Thoracic aorta (tissue), 2 donors: ENCODE measurements around the gene ZFPM1. TPM values are rescaled to one million over a fixed set of nuclear protein-coding genes. Genes with fewer than 3 reads are reported as not detected.

Source experiments
- ATAC-seq: fragments of 150-250 bp; one replicate; pipeline ENCODE4 v1.8.0; 2017; ENCODE audit warnings: low read depth; ENCODE audit not compliant: insufficient number of reproducible peaks, low FRiP score
- DNase-seq: peaks from one replicate; pipeline ENCODE4 v3.0.0-alpha.2; 2020; ENCODE audit warnings: low spot score
- H3K27ac ChIP-seq, 2 donors: fragments of 200-600 bp; sonication (generic); 1 replicate in 1 of 2; 2 replicates in 1 of 2; pipeline ENCODE4 v1.5.1; 2016; ENCODE audit warnings: mild to moderate bottlenecking in 2 of 2, moderate library complexity in 2 of 2
- H3K27me3 ChIP-seq: fragments of 200-600 bp; sonication (generic); replicated peaks from 2 replicates; pipeline ENCODE4 v1.6.0; 2016; ENCODE audit warnings: mild to moderate bottlenecking; ENCODE audit not compliant: insufficient read depth
- H3K36me3 ChIP-seq: fragments of 200-600 bp; sonication (generic); one replicate; pipeline ENCODE4 v1.5.1; 2016
- H3K4me1 ChIP-seq, 2 donors: fragments of 200-600 bp; sonication (generic); 1 replicate in 1 of 2; 2 replicates in 1 of 2; pipeline versions ENCODE4 v1.5.1 to v1.6.0; 2016; ENCODE audit warnings: low read depth in 2 of 2, mild to moderate bottlenecking in 1 of 2; ENCODE audit not compliant: control insufficient read depth in 1 of 2
- H3K4me3 ChIP-seq: fragments of 200-600 bp; sonication (generic); 2 replicates; pipeline ENCODE4 v1.5.1; 2016; ENCODE audit warnings: mild to moderate bottlenecking
- H3K9me3 ChIP-seq: fragments of 200-600 bp; sonication (generic); 2 replicates; pipeline ENCODE4 v1.5.1; 2016
- total RNA-seq, 2 donors: library from RNA; depleted of rRNA; stranded (reverse); fragments of >200 nt; gene quantifications; one replicate each; pipeline versions ENCODE4 v1.1.0 to v1.2.3, GENCODE V29; 2016
- TF ChIP-seq, protein P1 (sequence below): fragments of 200-600 bp; sonication (generic); IDR thresholded peaks from one replicate; pipeline ENCODE4 v1.5.1; 2019; ENCODE audit warnings: antibody characterized with exemption

ZFPM1 gene
- total RNA-seq, 2 donors from 2014 or later: 1.8 to 2.5 TPM

DNA sequence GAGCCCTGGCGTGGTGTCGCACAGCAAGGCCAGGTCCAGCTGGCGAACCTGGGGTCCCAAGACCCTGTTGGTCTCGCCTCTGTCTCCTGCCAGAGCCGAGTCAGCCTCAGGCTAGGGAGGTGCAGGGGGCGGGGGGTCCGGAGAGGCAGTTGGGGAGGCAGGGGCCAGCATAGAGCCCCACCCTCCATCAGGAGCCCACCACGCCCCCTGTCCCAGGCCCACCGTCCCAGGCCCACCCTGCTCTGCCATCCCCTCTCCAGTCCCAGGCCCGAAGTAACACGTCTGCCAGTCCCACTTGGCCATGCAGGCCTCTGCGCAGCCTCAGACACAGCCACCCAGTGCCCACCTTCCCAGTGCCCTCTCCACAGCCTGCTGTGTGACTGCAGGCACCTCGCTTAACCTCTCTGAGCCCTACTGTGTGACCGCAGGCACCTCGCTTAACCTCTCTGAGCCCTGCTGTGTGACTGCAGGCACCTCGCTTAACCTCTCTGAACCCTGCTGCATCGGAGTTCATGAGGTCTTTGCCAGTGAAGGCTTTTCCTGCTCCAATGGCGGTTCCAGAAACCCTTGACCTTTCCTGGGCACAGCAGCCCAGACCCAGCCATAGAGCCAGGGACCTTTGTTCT lies 41.0 kb upstream of the ZFPM1 start:
- Histone ChIP-seq H3K27ac (no peak overlapping the region), H3K4me1 (no peaks in the 10 kb centered on the region), H3K27me3 (no peaks in the 10 kb centered on the region), H3K4me3 (no peak overlapping the region), H3K9me3 (no peaks in the 10 kb centered on the region), H3K36me3 (no peaks in the 10 kb centered on the region)
- TF ChIP-seq, protein P1, sequence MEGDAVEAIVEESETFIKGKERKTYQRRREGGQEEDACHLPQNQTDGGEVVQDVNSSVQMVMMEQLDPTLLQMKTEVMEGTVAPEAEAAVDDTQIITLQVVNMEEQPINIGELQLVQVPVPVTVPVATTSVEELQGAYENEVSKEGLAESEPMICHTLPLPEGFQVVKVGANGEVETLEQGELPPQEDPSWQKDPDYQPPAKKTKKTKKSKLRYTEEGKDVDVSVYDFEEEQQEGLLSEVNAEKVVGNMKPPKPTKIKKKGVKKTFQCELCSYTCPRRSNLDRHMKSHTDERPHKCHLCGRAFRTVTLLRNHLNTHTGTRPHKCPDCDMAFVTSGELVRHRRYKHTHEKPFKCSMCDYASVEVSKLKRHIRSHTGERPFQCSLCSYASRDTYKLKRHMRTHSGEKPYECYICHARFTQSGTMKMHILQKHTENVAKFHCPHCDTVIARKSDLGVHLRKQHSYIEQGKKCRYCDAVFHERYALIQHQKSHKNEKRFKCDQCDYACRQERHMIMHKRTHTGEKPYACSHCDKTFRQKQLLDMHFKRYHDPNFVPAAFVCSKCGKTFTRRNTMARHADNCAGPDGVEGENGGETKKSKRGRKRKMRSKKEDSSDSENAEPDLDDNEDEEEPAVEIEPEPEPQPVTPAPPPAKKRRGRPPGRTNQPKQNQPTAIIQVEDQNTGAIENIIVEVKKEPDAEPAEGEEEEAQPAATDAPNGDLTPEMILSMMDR: no peak
- ATAC-seq (no peak), DNase-seq (no peak)

DNA sequence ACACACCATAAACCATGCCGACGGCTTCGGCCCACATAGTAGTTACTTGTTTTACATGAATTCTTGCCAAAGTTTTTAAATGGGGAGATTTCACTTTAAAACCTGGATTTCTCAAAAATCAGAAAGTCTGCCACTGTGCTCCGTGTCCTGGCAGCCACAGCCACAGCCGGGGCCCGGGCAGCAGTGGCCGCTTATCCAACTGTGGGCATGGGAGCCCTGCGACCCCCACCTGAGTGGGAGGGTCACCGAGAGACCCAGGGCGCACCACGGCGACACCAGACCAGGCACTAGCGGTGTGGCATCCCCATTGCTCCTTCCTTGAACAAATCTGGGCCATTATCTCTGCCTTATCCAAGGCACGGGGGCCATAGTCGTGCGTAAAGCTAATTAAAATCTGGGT lies 40.3 kb upstream of the ZFPM1 start:
- no peaks in the 10 kb centered on the region for H3K4me1 ChIP-seq
- no peaks in the 10 kb centered on the region for H3K27me3 ChIP-seq
- no peaks in the 10 kb centered on the region for H3K36me3 ChIP-seq
- DNase-seq: no peak
- TF ChIP-seq, protein P1: no peak
- no peak overlapping the region for H3K27ac ChIP-seq
- H3K4me3 ChIP-seq: no peak overlapping the region
- ATAC-seq: no peak
- no peaks in the 10 kb centered on the region for H3K9me3 ChIP-seq

DNA sequence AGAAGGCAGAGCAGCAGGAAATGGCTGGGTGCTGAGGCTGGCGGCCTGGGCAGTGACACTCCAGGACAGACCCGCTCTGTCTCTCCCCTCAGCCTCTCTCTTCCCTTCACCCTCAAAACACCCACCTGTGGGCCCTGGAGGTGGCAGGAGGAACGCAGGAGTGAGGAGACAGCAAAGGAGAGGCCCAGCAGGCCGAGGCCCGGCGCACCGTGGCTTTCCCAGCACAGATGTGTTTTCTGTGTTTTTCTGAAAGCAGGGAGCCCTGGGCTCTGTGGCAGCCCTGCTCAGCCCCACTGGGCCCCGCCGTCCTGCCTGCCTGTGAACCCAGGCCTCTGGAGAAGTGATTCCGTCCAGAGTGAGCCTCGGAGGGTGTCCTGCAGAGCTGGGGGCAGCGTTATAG lies 39.8 kb upstream of the ZFPM1 start:
- no peak overlapping the region for H3K4me3 ChIP-seq
- no peak for ATAC-seq
- no peaks in the 10 kb centered on the region for H3K27me3 ChIP-seq
- no peaks in the 10 kb centered on the region for H3K4me1 ChIP-seq
- TF ChIP-seq, protein P1: no peak
- no peak overlapping the region for H3K27ac ChIP-seq
- no peak for DNase-seq
- no peaks in the 10 kb centered on the region for H3K9me3 ChIP-seq
- H3K36me3 ChIP-seq: no peaks in the 10 kb centered on the region

DNA sequence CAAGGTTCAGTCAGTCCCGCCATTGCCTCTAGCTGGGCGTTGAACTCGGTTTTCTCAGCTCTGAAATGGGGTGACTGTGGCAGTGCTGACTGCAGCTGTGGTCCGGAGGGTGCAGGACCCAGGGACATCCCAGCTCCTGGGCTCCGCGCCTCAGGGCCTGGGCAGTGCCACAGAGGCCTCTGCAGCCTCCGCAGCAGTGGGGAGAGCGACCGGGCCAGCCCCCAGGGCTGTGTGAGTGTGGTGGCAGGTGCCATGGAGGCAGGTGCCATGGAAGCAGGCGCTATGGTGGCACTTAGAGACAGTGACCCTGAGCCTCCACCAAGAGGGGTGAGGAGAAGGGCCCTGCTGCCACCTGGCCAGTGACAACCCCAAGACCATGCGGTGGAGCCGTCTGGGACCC lies 39.4 kb upstream of the ZFPM1 start:
- H3K27ac ChIP-seq: no peak overlapping the region
- no peaks in the 10 kb centered on the region for H3K4me1 ChIP-seq
- ATAC-seq: no peak
- no peaks in the 10 kb centered on the region for H3K27me3 ChIP-seq
- TF ChIP-seq, protein P1: no peak
- H3K4me3 ChIP-seq: no peak overlapping the region
- no peaks in the 10 kb centered on the region for H3K36me3 ChIP-seq
- no peak for DNase-seq
- H3K9me3 ChIP-seq: no peaks in the 10 kb centered on the region

DNA sequence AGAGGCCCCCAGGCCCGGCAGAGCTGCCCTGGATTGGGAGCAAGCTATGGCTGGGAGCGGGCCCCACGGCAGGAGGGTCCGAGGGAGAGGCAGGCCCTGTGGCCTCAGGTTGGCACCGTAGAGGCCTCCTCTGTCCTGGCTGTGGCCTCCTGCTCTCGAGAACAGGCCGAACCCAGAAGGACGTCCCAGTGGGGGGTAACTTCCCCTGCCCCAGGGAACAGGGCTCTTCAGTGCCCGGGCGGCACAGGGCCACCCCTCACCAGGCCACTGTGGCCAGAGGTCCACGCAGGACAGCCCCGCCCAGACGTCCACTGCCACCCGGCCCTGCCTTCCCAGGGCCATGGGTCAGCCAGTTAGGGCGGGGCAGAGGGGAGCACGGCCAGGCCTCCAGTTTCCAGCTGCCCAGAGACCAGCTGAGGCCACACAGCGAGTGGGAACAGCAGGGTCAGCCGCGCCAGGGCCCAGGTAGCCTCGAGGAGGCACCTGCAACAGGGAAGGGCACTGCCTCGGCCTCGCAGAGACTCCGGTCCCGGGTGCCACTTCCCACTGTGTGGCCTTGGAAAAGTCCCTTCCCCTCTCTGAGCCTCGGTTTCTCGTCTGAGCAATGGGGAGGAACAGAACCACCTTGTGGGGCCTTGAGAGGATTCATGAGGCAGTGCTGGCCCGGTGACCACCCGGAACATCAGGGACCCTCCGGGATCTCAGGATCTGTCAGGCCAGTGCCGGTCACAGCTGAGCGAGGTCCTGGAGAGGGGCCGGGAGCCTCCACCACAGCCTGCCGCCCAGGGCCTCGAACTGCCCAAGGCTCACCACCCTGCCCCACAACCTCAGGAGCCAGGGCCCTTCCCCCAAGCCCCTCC lies 38.3 kb upstream of the ZFPM1 start:
- Histone ChIP-seq H3K4me1 (no peaks in the 10 kb centered on the region), H3K4me3 (no peak overlapping the region), H3K27ac (no peak overlapping the region), H3K9me3 (no peaks in the 10 kb centered on the region), H3K36me3 (no peaks in the 10 kb centered on the region), H3K27me3 (no peaks in the 10 kb centered on the region)
- DNase-seq: no peak
- TF ChIP-seq, protein P1: no peak
- no peak for ATAC-seq
